22Rv1 (cell line): ENCODE data around the gene PNPLA7.

Source experiments
- ZFX ChIP-seq: fragments of 450-650 bp; IDR thresholded peaks from 2 replicates; pipeline ENCODE4 v1.6.1; 2017; ENCODE audit warnings: antibody characterized with exemption, borderline replicate concordance
- TF ChIP-seq, protein P1 (sequence below): fragments of 450-650 bp; IDR thresholded peaks from 2 replicates; pipeline ENCODE4 v1.5.1; 2017; ENCODE audit warnings: mild to moderate bottlenecking

- TF ChIP-seq, protein P1, sequence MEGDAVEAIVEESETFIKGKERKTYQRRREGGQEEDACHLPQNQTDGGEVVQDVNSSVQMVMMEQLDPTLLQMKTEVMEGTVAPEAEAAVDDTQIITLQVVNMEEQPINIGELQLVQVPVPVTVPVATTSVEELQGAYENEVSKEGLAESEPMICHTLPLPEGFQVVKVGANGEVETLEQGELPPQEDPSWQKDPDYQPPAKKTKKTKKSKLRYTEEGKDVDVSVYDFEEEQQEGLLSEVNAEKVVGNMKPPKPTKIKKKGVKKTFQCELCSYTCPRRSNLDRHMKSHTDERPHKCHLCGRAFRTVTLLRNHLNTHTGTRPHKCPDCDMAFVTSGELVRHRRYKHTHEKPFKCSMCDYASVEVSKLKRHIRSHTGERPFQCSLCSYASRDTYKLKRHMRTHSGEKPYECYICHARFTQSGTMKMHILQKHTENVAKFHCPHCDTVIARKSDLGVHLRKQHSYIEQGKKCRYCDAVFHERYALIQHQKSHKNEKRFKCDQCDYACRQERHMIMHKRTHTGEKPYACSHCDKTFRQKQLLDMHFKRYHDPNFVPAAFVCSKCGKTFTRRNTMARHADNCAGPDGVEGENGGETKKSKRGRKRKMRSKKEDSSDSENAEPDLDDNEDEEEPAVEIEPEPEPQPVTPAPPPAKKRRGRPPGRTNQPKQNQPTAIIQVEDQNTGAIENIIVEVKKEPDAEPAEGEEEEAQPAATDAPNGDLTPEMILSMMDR, result no peak
- no peak for TF ChIP-seq ZFX
Observed at GRCh38 chr9:137479892-137480685, 70.1 kb downstream of the PNPLA7 start.
